ENCODE results near the gene PKNOX2. TPM values are rescaled to one million over a fixed set of nuclear protein-coding genes. Genes with fewer than 3 reads are reported as not detected.

The PKNOX2 gene
- total and polyA plus RNA-seq, 10 of the 15 experiments (the other 5 are each of a cell fraction or from before 2014, with no cell fraction given) = not detected

- TF ChIP-seq CUX1 (IDR thresholded peaks at IDR 0.05; ENCODE audit: insufficient replicate concordance, low read depth, low read length) = no peak
- no peak for TF ChIP-seq STAT1 (conservative IDR thresholded peaks at IDR 0.05)
- no peak for TF ChIP-seq CBX5 (IDR thresholded peaks at IDR 0.05; ENCODE audit: low read depth)
- no peak for TF ChIP-seq HDAC6 (IDR thresholded peaks at IDR 0.05; ENCODE audit: unreplicated experiment)
These were observed 149.9 kb downstream of the PKNOX2 start (continued) for GRCh38 chr11:125314276-125315078.

- ChIA-PET RAD21 (ENCODE audit: unreplicated experiment) (no interaction called here), POLR2A (no interaction called here), SMC1A (ENCODE audit: uncharacterized antibody, unreplicated experiment) (no interaction called here), CTCF (no interaction called here)
- H3K79me2 ChIP-seq (ENCODE audit: control insufficient read depth, insufficient read depth, low read length) = no peaks in the 10 kb centered on the region
- H3K4me1 ChIP-seq (ENCODE audit: control insufficient read depth, insufficient read depth, low read length) = no peaks in the 10 kb centered on the region
- FAIRE-seq (no peak), DNase-seq (ENCODE audit: low read depth, low spot score) (no peak), ATAC-seq (no peak)
- intact Hi-C loops (cut with micrococcal nuclease; ENCODE audit: unreplicated experiment) (no loop called here), in situ Hi-C loops (cut with MboI) (no loop called here)
- 15% methylated on average over 7 of the region's 7 CpGs for WGBS (ENCODE audit: insufficient coverage, insufficient replicate concordance, low lambda C conversion rate, missing lambda C conversion rate)
- H2AFZ ChIP-seq (ENCODE audit: control insufficient read depth, low read depth, low read length) = no peak overlapping the region
- no peak overlapping the region for H3K27ac ChIP-seq (ENCODE audit: control insufficient read depth, insufficient read depth)
- no TSS peak for BruUV-seq (replicated peaks)
- no peaks in the 10 kb centered on the region for H3K36me3 ChIP-seq (ENCODE audit: control insufficient read depth in 2 of 2, insufficient read depth in 2 of 2, low read length in 1 of 2)
- H3K4me3 ChIP-seq = no peak overlapping the region
- H3K27me3 ChIP-seq (replicated peaks in 1 of 2; ENCODE audit: control insufficient read depth in 2 of 2, insufficient read depth in 2 of 2, low read length in 1 of 2) = peaks cover 0 to 8% of the 10 kb centered on the region in 2 experiments; a peak in 3 of 4 replicates
- H3K9ac ChIP-seq (ENCODE audit: control insufficient read depth, insufficient read depth, low read length) = no peak overlapping the region
- no peaks in the 10 kb centered on the region for H4K20me1 ChIP-seq (ENCODE audit: control insufficient read depth, insufficient read depth)
- H3K9me3 ChIP-seq (replicated peaks; ENCODE audit: control insufficient read depth, insufficient read depth, low read length) = no peaks in the 10 kb centered on the region
- H3K4me2 ChIP-seq (ENCODE audit: control insufficient read depth, insufficient read depth) = no peak overlapping the region
- TF ChIP-seq CBX3 (IDR thresholded peaks at IDR 0.05; ENCODE audit: borderline replicate concordance, low read depth) (no peak), BCLAF1 (IDR thresholded peaks at IDR 0.05) (no peak), ETV6 (conservative IDR thresholded peaks at IDR 0.05 in 1 of 2, IDR thresholded peaks at IDR 0.05 in 1 of 2; ENCODE audit: borderline replicate concordance in 1 of 2, low read depth in 1 of 2) (no peak), ZNF24 (IDR thresholded peaks at IDR 0.05) (no peak), IRF3 (IDR thresholded peaks at IDR 0.05) (no peak)
These were observed 150.7 kb downstream of the PKNOX2 start for GRCh38 chr11:125315079-125315740.

Data from GM12878 (cell line).